HG02885 (cell line): ENCODE data around the gene NELFCD.
A peak's percentile ranks its signal among the peaks of the same experiment; 100 is the strongest.
"Not testable (repeated sequence)": the region's sequence is repeated elsewhere in the genome, so short reads cannot be mapped to it uniquely, and the experiment has no call there.

Experiments
- ATAC-seq: cut with Tn5 transposase; IDR thresholded peaks from one replicate; pipeline ENCODE4 v1.9.1; 2021; ENCODE audit warnings: mild to moderate bottlenecking; ENCODE audit not compliant: unreplicated experiment, poor library complexity

The NELFCD gene

GRCh38 chr20:59006864-59007664 lies 26.0 kb downstream of the NELFCD start, which contains the start of gene CTSZ:
Gene CTSZ, minus strand, starts transcription at chr20:59007254. Its CDS starts 126 bp downstream, at chr20:59007128.
- peak; percentile 39 for ATAC-seq

DNA sequence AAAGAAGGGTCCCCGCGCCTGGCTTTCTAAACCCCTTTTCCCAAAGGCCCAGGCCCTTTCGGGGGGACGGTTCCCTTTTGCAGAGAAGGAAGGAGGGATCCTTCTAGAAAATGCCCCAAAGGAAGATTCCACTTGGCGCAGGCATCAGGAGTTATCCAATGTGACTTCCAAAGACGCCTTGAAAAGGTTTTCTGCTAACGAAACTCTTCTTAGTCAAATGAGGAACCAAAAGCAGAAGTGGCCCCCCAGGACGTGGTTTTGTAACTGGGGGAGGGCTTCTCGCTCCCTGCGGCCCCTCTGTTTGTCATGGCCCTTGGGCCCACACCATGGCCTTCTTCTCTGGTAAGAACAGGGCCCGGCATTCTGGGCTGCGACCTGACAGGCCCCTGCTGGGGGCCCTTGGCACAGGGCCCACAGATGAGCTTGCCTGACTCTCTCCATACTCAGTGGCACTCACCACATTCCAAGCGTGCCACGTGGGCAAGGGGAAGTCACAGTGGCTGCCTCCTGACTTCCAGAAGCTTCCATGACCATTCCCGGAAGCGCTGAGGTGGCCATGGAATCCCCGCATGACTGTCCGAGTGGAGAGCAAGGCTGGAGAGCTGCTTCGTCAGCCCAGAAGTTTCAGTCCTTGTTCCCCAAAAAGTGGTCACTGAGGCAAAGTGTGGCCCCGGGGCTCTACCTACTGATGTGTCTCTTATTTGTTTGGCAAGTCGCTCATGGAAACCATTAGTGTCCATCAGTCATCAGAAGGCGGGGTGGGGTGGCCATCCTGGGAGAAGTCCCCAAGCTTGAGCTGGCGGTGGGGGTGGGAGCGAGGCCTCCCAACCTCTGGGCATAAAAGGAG lies 26.8 kb downstream of the NELFCD start:
- peak; percentile 43 for ATAC-seq

- ATAC-seq: no peak
Measured at GRCh38 chr20:59008715-59009336, 27.8 kb downstream of the NELFCD start.

GRCh38 chr20:59010321-59010994 lies 29.4 kb downstream of the NELFCD start:
- ATAC-seq: no peak

- no peak for ATAC-seq
Measured at GRCh38 chr20:59010995-59011873, 30.2 kb downstream of the NELFCD start.

GRCh38 chr20:59011874-59012157 lies 30.8 kb downstream of the NELFCD start:
- not testable (repeated sequence) for ATAC-seq

GRCh38 chr20:59013031-59013951 lies 32.2 kb downstream of the NELFCD start:
- ATAC-seq: no peak

GRCh38 chr20:59013959-59014608 lies 33.0 kb downstream of the NELFCD start:
- ATAC-seq: no peak

GRCh38 chr20:59014680-59015389 lies 33.8 kb downstream of the NELFCD start:
- no peak for ATAC-seq

DNA sequence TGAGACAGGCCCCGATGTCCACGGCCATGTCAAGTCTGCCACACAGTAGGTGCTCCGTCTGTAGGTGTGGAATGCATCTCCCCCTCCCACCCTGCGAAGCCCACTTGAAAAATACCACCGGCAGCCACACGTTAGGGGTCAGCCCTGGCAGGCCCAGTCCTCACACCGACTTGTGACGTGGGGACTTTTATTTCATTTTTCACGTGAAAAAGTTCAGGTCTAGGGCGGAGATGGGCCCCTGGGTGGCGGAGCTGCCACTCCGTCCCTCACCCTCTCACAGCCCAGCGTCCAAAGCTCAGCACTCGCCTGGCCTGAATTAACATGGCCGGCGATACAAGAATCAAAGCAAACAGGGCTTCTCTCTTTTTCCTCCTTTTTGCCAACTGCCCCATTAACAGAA lies 34.4 kb downstream of the NELFCD start:
- no peak for ATAC-seq

- ATAC-seq: no peak
Measured at GRCh38 chr20:59015812-59016711, 35.0 kb downstream of the NELFCD start.

DNA sequence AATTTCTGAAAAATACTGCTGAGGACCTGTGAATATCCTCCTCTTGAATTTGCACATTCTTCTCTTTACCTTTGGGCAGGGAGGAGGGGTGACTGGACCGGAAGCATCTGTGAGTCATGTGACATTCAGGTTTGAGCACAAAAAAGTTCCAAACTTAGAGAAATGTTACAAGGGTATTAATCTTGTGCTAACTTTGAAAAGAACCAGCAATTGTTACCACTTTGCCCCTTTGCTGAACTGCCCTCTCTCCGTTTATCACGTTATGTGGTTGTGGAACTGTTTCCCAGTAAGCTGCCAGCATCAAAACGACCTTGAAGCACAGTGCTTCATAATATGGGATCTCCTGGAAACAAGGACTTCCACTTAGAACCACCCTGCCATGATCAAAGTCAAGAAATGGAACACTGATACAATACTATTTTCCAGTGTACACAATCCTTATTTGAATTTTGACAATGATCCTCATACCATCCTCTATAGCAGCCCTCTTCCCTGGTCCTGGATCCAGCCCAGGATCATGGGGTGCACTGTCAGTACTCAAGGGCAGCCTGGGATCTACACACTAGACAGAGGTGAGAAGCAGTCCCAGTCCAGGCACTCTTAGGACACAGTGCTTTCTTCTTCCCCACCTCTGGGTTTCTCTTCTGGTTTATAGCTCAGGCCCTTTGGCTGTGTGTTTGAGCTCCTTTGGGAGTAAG lies 35.9 kb downstream of the NELFCD start:
- no peak for ATAC-seq

DNA sequence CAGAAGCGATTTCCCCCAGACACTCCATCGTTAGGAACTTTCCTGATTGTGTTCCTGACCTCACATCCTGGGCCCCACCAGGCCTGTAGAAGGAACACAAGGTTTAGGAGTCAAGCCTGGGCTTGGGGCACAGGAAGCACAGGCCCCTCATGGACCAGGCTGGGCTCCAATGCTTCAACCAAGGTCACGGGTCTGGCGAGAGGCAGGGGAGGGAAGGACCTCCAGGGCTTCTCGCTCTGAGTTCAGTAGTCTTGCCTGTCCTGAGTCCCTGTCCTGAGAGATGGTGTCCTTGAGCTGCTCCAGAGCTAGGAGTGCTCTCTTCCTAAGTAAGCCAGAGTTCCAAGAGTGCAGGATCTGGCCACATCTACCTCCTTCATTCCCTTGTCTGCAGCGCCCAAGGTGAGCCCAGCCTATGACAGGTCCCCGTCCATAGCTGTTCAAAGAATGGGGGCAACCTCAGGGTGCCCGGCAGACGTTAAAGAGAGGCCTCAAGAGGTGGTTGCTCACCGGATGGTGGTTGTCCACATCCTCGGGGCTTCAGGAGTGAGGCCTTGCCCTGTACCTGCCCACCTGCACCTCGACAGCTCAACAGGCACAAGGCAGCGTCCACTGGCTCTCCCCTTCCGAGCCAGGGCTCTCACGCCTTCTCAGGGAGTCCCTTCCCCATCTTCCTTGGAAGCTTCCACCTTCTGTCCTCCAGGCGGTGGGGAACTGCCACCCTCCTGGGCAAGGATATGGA lies 36.6 kb downstream of the NELFCD start:
- no peak for ATAC-seq

- ATAC-seq: no peak
Measured at GRCh38 chr20:59018817-59019216, 37.8 kb downstream of the NELFCD start.

GRCh38 chr20:59019217-59019616 lies 38.2 kb downstream of the NELFCD start, which contains the start of gene TUBB1:
Gene TUBB1, plus strand, starts transcription at chr20:59019429. Its CDS starts 94 bp downstream, at chr20:59019523.
- no peak for ATAC-seq
